Effector memory CD8-positive, alpha-beta T cell (primary cell): ENCODE measurements around the gene STAB2.

Source experiments
- ATAC-seq: fragments of 150-1000 bp; cut with Tn5 transposase; replicated peaks from 2 replicates; pipeline ENCODE4 v1.10.0; 2021; ENCODE audit warnings: mild to moderate bottlenecking, moderate library complexity
- DNase-seq, 3 experiments: peaks; one replicate each; pipeline ENCODE4 v3.0.0; 2021
- H3K27ac Mint-ChIP-seq, 2 donors: one replicate each; pipeline ENCODE4 v1.8.0; 2022; ENCODE audit warnings: mild to moderate bottlenecking in 2 of 2, mixed read lengths in 2 of 2, moderate library complexity in 2 of 2
- H3K27me3 Mint-ChIP-seq, 2 donors: one replicate each; pipeline ENCODE4 v1.8.0; 2022; ENCODE audit warnings: mixed read lengths in 2 of 2
- H3K36me3 Mint-ChIP-seq: one replicate; pipeline ENCODE4 v1.8.0; 2022; ENCODE audit warnings: mild to moderate bottlenecking, moderate library complexity, mixed read lengths; ENCODE audit not compliant: insufficient read depth
- H3K4me1 Mint-ChIP-seq, 2 donors: one replicate each; pipeline ENCODE4 v1.8.0; 2022; ENCODE audit warnings: low read depth in 2 of 2, mixed read lengths in 2 of 2
- H3K4me3 Mint-ChIP-seq, 2 donors: one replicate each; pipeline ENCODE4 v1.8.0; 2022; ENCODE audit warnings: mild to moderate bottlenecking in 2 of 2, mixed read lengths in 2 of 2, moderate library complexity in 2 of 2
- H3K9me3 Mint-ChIP-seq, 2 donors: one replicate each; pipeline ENCODE4 v1.8.0; 2022; ENCODE audit warnings: mixed read lengths in 2 of 2

Gene STAB2

GRCh38 chr12:103729499-103729898 is 142.4 kb downstream of the STAB2 start:
- H3K27ac Mint-ChIP-seq = no peak overlapping the region
- no peak for ATAC-seq

GRCh38 chr12:103731539-103731938 is 144.5 kb downstream of the STAB2 start:
- H3K27ac Mint-ChIP-seq = no peak overlapping the region
- H3K4me1 Mint-ChIP-seq = no peaks in the 10 kb centered on the region
- peaks cover 20 to 41% of the 10 kb centered on the region in 2 donors for H3K27me3 Mint-ChIP-seq
- H3K36me3 Mint-ChIP-seq = no peaks in the 10 kb centered on the region
- peaks cover 0 to 2% of the 10 kb centered on the region in 2 donors for H3K9me3 Mint-ChIP-seq
- H3K4me3 Mint-ChIP-seq = no peak overlapping the region
- ATAC-seq = no peak
- DNase-seq = no peak

More at GRCh38 chr12:103729499-103729898, 142.4 kb downstream of the STAB2 start:
- peaks cover 14 to 29% of the 10 kb centered on the region in 2 donors for H3K27me3 Mint-ChIP-seq
- peaks cover 0 to 2% of the 10 kb centered on the region in 2 donors for H3K9me3 Mint-ChIP-seq
- DNase-seq = no peak
- no peak overlapping the region for H3K4me3 Mint-ChIP-seq
- H3K36me3 Mint-ChIP-seq = no peaks in the 10 kb centered on the region
- H3K4me1 Mint-ChIP-seq = no peaks in the 10 kb centered on the region

- peaks cover 21 to 43% of the 10 kb centered on the region in 2 donors for H3K27me3 Mint-ChIP-seq
- H3K36me3 Mint-ChIP-seq = no peaks in the 10 kb centered on the region
- no peaks in the 10 kb centered on the region for H3K4me1 Mint-ChIP-seq
- H3K27ac Mint-ChIP-seq = no peak overlapping the region
- ATAC-seq (no peak), DNase-seq (no peak)
- H3K4me3 Mint-ChIP-seq = no peak overlapping the region
- H3K9me3 Mint-ChIP-seq = peaks cover 0 to 2% of the 10 kb centered on the region in 2 donors
These were observed 147.8 kb downstream of the STAB2 start for GRCh38 chr12:103734863-103735262.

- ATAC-seq = no peak
- peaks cover 0 to 2% of the 10 kb centered on the region in 2 donors for H3K9me3 Mint-ChIP-seq
- no peaks in the 10 kb centered on the region for H3K36me3 Mint-ChIP-seq
- no peaks in the 10 kb centered on the region for H3K4me1 Mint-ChIP-seq
- DNase-seq = no peak
- H3K27me3 Mint-ChIP-seq = peaks cover 23 to 48% of the 10 kb centered on the region in 2 donors
- no peak overlapping the region for H3K4me3 Mint-ChIP-seq
- no peak overlapping the region for H3K27ac Mint-ChIP-seq
These were observed 148.2 kb downstream of the STAB2 start for GRCh38 chr12:103735291-103735690.

- no peak overlapping the region for H3K4me3 Mint-ChIP-seq
- H3K4me1 Mint-ChIP-seq = no peaks in the 10 kb centered on the region
- H3K27ac Mint-ChIP-seq = no peak overlapping the region
- no peaks in the 10 kb centered on the region for H3K36me3 Mint-ChIP-seq
- H3K27me3 Mint-ChIP-seq = peaks cover 30 to 52% of the 10 kb centered on the region in 2 donors
- peaks cover 0 to 1% of the 10 kb centered on the region in 2 donors for H3K9me3 Mint-ChIP-seq
- ATAC-seq = no peak
- no peak for DNase-seq
These were observed 149.5 kb downstream of the STAB2 start for GRCh38 chr12:103736572-103736971.

- peaks cover 31 to 56% of the 10 kb centered on the region in 2 donors for H3K27me3 Mint-ChIP-seq
- no peak for ATAC-seq
- H3K36me3 Mint-ChIP-seq = no peaks in the 10 kb centered on the region
These were observed 150.8 kb downstream of the STAB2 start for GRCh38 chr12:103737881-103738280.

GRCh38 chr12:103742349-103742932 is 155.4 kb downstream of the STAB2 start:
- H3K27ac Mint-ChIP-seq = no peak overlapping the region
- ATAC-seq (no peak), DNase-seq (no peak)
- H3K9me3 Mint-ChIP-seq = no peaks in the 10 kb centered on the region
- peaks cover 25 to 45% of the 10 kb centered on the region in 2 donors for H3K27me3 Mint-ChIP-seq
- H3K4me3 Mint-ChIP-seq = no peak overlapping the region
- no peaks in the 10 kb centered on the region for H3K4me1 Mint-ChIP-seq
- H3K36me3 Mint-ChIP-seq = no peaks in the 10 kb centered on the region

More at GRCh38 chr12:103737881-103738280, 150.8 kb downstream of the STAB2 start:
- Mint-ChIP-seq H3K4me3 (no peak overlapping the region), H3K27ac (no peak overlapping the region), H3K9me3 (no peaks in the 10 kb centered on the region), H3K4me1 (no peaks in the 10 kb centered on the region)
- DNase-seq = no peak

- H3K9me3 Mint-ChIP-seq = no peaks in the 10 kb centered on the region
- DNase-seq (no peak), ATAC-seq (no peak)
- peaks cover 19 to 36% of the 10 kb centered on the region in 2 donors for H3K27me3 Mint-ChIP-seq
- no peak overlapping the region for H3K27ac Mint-ChIP-seq
- H3K36me3 Mint-ChIP-seq = no peaks in the 10 kb centered on the region
- no peak overlapping the region for H3K4me3 Mint-ChIP-seq
- no peaks in the 10 kb centered on the region for H3K4me1 Mint-ChIP-seq
These were observed 156.7 kb downstream of the STAB2 start for GRCh38 chr12:103743788-103744187.

GRCh38 chr12:103745962-103746361 is 158.9 kb downstream of the STAB2 start:
- Mint-ChIP-seq H3K4me1 (no peaks in the 10 kb centered on the region), H3K4me3 (no peak overlapping the region), H3K9me3 (no peaks in the 10 kb centered on the region), H3K36me3 (no peaks in the 10 kb centered on the region), H3K27me3 (peaks cover 17 to 28% of the 10 kb centered on the region in 2 donors), H3K27ac (no peak overlapping the region)
- ATAC-seq (no peak), DNase-seq (no peak)

GRCh38 chr12:103748002-103748401 is 160.9 kb downstream of the STAB2 start:
- ATAC-seq (no peak), DNase-seq (no peak)
- Mint-ChIP-seq H3K9me3 (no peaks in the 10 kb centered on the region), H3K4me3 (no peak overlapping the region), H3K27me3 (peaks cover 12 to 23% of the 10 kb centered on the region in 2 donors), H3K4me1 (no peaks in the 10 kb centered on the region), H3K36me3 (no peaks in the 10 kb centered on the region), H3K27ac (no peak overlapping the region)

- DNase-seq = no peak
- ATAC-seq = no peak
- no peaks in the 10 kb centered on the region for H3K9me3 Mint-ChIP-seq
- no peak overlapping the region for H3K4me3 Mint-ChIP-seq
- peaks cover 12 to 22% of the 10 kb centered on the region in 2 donors for H3K27me3 Mint-ChIP-seq
- no peaks in the 10 kb centered on the region for H3K36me3 Mint-ChIP-seq
- no peak overlapping the region for H3K27ac Mint-ChIP-seq
- H3K4me1 Mint-ChIP-seq = no peaks in the 10 kb centered on the region
These were observed 161.8 kb downstream of the STAB2 start for GRCh38 chr12:103748875-103749274.

- no peaks in the 10 kb centered on the region for H3K4me1 Mint-ChIP-seq
- H3K27me3 Mint-ChIP-seq = peaks cover 12 to 22% of the 10 kb centered on the region in 2 donors
- H3K27ac Mint-ChIP-seq = no peak overlapping the region
- H3K9me3 Mint-ChIP-seq = no peaks in the 10 kb centered on the region
- DNase-seq = no peak
- no peaks in the 10 kb centered on the region for H3K36me3 Mint-ChIP-seq
- H3K4me3 Mint-ChIP-seq = no peak overlapping the region
- ATAC-seq = no peak
These were observed 164.1 kb downstream of the STAB2 start for GRCh38 chr12:103751171-103751570.

- no peak for ATAC-seq
- DNase-seq = no peak
- H3K27ac Mint-ChIP-seq = no peak overlapping the region
These were observed 164.5 kb downstream of the STAB2 start for GRCh38 chr12:103751600-103751999.

GRCh38 chr12:103755425-103755824 is 168.4 kb downstream of the STAB2 start:
- Mint-ChIP-seq H3K36me3 (no peaks in the 10 kb centered on the region), H3K4me3 (no peak overlapping the region), H3K27me3 (peaks cover 5 to 22% of the 10 kb centered on the region in 2 donors), H3K9me3 (no peaks in the 10 kb centered on the region), H3K27ac (no peak overlapping the region), H3K4me1 (no peaks in the 10 kb centered on the region)
- ATAC-seq (no peak), DNase-seq (no peak)

More at GRCh38 chr12:103751600-103751999, 164.5 kb downstream of the STAB2 start:
- no peaks in the 10 kb centered on the region for H3K9me3 Mint-ChIP-seq
- no peaks in the 10 kb centered on the region for H3K36me3 Mint-ChIP-seq
- no peaks in the 10 kb centered on the region for H3K4me1 Mint-ChIP-seq
- peaks cover 12 to 22% of the 10 kb centered on the region in 2 donors for H3K27me3 Mint-ChIP-seq
- no peak overlapping the region for H3K4me3 Mint-ChIP-seq
